WERI-Rb-1 (cell line): ENCODE measurements around the gene MEG3.

Experiments used
- DNase-seq: peaks from one replicate; pipeline ENCODE4 v3.0.0-alpha.2; 2020
- H3K27ac ChIP-seq: fragments of 250-450 bp; sonication (Bioruptor Pico); 2 replicates; pipeline ENCODE4 v1.5.1; 2020; ENCODE audit warnings: mild to moderate bottlenecking, moderate library complexity
- H3K27me3 ChIP-seq: fragments of 250-450 bp; sonication (Bioruptor Pico); 2 replicates; pipeline ENCODE4 v1.5.1; 2021; ENCODE audit warnings: mild to moderate bottlenecking, low read depth, moderate library complexity; ENCODE audit not compliant: insufficient read depth, severe bottlenecking
- H3K36me3 ChIP-seq: fragments of 250-450 bp; sonication (Bioruptor Pico); 2 replicates; pipeline ENCODE4 v1.5.1; 2020; ENCODE audit warnings: mild to moderate bottlenecking, moderate library complexity
- H3K4me3 ChIP-seq: 2 replicates; pipeline ENCODE4 v1.5.1; 2011; ENCODE audit warnings: low read depth, mild to moderate bottlenecking, control low read depth, low read length
- H3K9me3 ChIP-seq: fragments of 250-450 bp; sonication (Bioruptor Pico); 2 replicates; pipeline ENCODE4 v1.5.1; 2021; ENCODE audit warnings: mild to moderate bottlenecking, moderate library complexity; ENCODE audit not compliant: severe bottlenecking
- CTCF ChIP-seq: IDR thresholded peaks from 2 replicates; pipeline ENCODE4 v1.5.1; 2011; ENCODE audit warnings: low read depth, mild to moderate bottlenecking, control low read depth, inconsistent platforms, low read length

The MEG3 gene

GRCh38 chr14:100825713-100826331 lies at the start of gene MEG3:
Gene MEG3 (plus strand): TSS chr14:100826118.
- Histone ChIP-seq H3K27me3 (peaks cover 37% of the 10 kb centered on the region), H3K27ac (no peak within 1 kb of the TSS), H3K9me3 (peaks cover 6% of the 10 kb centered on the region), H3K36me3 (no peaks in the 10 kb centered on the region), H3K4me3 (peak within 1 kb of the TSS; percentile 36)
- TF ChIP-seq CTCF = no peak
- peak; percentile 32 for DNase-seq

GRCh38 chr14:100776681-100777365 lies 49.1 kb upstream of the MEG3 start:
- DNase-seq = no peak
- Histone ChIP-seq H3K4me3 (no peak overlapping the region), H3K36me3 (no peaks in the 10 kb centered on the region), H3K9me3 (no peaks in the 10 kb centered on the region), H3K27me3 (peaks cover 2% of the 10 kb centered on the region), H3K27ac (no peak overlapping the region)
- no peak for TF ChIP-seq CTCF

GRCh38 chr14:100777366-100777817 lies 48.5 kb upstream of the MEG3 start:
- Histone ChIP-seq H3K4me3 (no peak overlapping the region), H3K27ac (no peak overlapping the region), H3K9me3 (no peaks in the 10 kb centered on the region), H3K36me3 (no peaks in the 10 kb centered on the region), H3K27me3 (peaks cover 2% of the 10 kb centered on the region)
- TF ChIP-seq CTCF = no peak
- DNase-seq = no peak

GRCh38 chr14:100777818-100778525 lies 47.9 kb upstream of the MEG3 start:
- no peak for DNase-seq
- no peak overlapping the region for H3K4me3 ChIP-seq
- no peak for TF ChIP-seq CTCF
- no peaks in the 10 kb centered on the region for H3K9me3 ChIP-seq
- H3K27ac ChIP-seq = no peak overlapping the region
- peaks cover 2% of the 10 kb centered on the region for H3K27me3 ChIP-seq
- H3K36me3 ChIP-seq = no peaks in the 10 kb centered on the region

- H3K36me3 ChIP-seq = no peaks in the 10 kb centered on the region
- peaks cover 2% of the 10 kb centered on the region for H3K27me3 ChIP-seq
- H3K9me3 ChIP-seq = no peaks in the 10 kb centered on the region
- no peak overlapping the region for H3K4me3 ChIP-seq
- no peak overlapping the region for H3K27ac ChIP-seq
- DNase-seq = no peak
- TF ChIP-seq CTCF = no peak
These were observed 47.4 kb upstream of the MEG3 start for GRCh38 chr14:100778526-100778882.
